ENCODE data around the gene ACTL7A. TPM values are rescaled to one million over a fixed set of nuclear protein-coding genes. Genes with fewer than 3 reads are reported as not detected.

Gene ACTL7A
- total and polyA plus RNA-seq, 9 of the 15 experiments (the other 6 are each of a cell fraction or from before 2014, with no cell fraction given), result not detected

DNA sequence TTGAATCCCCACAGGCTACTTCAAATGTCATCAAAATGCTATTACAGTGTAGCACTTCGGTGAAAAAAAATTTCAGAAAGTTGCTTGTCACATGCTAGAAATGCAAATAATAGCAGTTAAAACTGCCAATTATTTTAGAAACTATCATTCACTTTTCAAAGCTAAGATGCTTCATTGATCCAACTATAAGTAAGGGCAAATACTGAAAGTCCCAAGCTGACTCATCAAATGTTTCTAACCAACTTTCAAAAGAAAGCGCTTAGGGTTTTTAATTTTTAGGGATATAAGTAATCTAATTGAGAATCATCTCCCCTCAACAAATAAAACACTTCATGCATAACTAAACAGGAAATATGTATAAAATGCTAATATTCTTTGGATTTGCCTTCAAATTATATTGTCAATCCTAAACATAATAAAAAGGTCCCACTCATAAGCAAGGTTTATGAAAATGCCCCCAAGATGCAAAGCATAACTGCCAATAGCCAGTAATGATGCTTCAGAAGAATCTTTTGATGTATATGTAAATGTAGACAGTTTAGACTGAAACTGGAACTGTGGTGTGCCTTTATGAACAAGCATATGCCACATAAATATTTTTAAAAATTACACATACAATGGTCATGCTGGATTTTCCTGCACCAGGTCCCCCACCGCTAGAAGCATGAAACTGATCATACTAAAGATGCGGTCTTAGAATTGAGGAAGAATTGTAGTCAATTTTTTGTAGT lies 12.2 kb downstream of the ACTL7A start:
- Histone ChIP-seq H3K79me2 (ENCODE audit: control insufficient read depth, insufficient read depth, low read length) (no peaks in the 10 kb centered on the region), H3K36me3 (ENCODE audit: control insufficient read depth, insufficient read depth, low read length) (peaks cover 66% of the 10 kb centered on the region), H3K9ac (ENCODE audit: insufficient read depth in 1 of 2, low read depth in 2 of 2, low read length in 2 of 2) (no peak overlapping the region), H3K4me1 (replicated peaks in 1 of 2; ENCODE audit: control insufficient read depth in 2 of 2, insufficient read depth in 2 of 2, low read length in 2 of 2) (no peaks in the 10 kb centered on the region), H3K4me3 (no peak overlapping the region), H3K9me3 (replicated peaks; ENCODE audit: control insufficient read depth, insufficient read depth, low read depth, low read length) (no peaks in the 10 kb centered on the region), H4K20me1 (replicated peaks; ENCODE audit: control insufficient read depth, insufficient read depth, low read length) (no peaks in the 10 kb centered on the region), H3K27me3 (ENCODE audit: control insufficient read depth in 2 of 2, insufficient read depth in 2 of 2, low read length in 2 of 2) (no peaks in the 10 kb centered on the region), H3K27ac (ENCODE audit: extremely low read depth, low read depth, low read length) (no peak overlapping the region), H3K9me1 (ENCODE audit: control insufficient read depth, insufficient read depth, low read length) (no peaks in the 10 kb centered on the region), H2AFZ (ENCODE audit: low read depth, low read length) (no peak overlapping the region), H3K4me2 (ENCODE audit: insufficient read depth, low read length) (no peak overlapping the region)
- WGBS (ENCODE audit: insufficient coverage, low coverage, missing lambda C conversion rate), result 89% methylated on average over 4 of the region's 4 CpGs
- POLR2A ChIA-PET, result interaction anchor here (1.5 kb wide), 1 partner anchor 45 kb away, joined by 3 read pairs; no protein-coding TSS in a partner anchor
- CTCF ChIA-PET (ENCODE audit: low intra/inter-chr PET ratio), result no interaction called here
- in situ Hi-C loops (cut with MboI) (loop anchor here (10.0 kb wide), 1 partner anchor 441 kb away; no protein-coding TSS in a partner anchor), intact Hi-C loops (cut with micrococcal nuclease) (no loop called here)
- TF ChIP-seq ZNF316 (IDR thresholded peaks at IDR 0.05), result peak; percentile 39; the same call in 1 of the 2 replicates
- 0 out of 2 replicates have a peak, but pooled peaks have one; percentile 14 for TF ChIP-seq C11orf30 (IDR thresholded peaks at IDR 0.05; ENCODE audit: low read depth)
- TF ChIP-seq ESRRA (IDR thresholded peaks at IDR 0.05; ENCODE audit: borderline replicate concordance, low read depth), result no peak
- no peak for TF ChIP-seq SP1 (CRISPR knock-in tag; IDR thresholded peaks at IDR 0.05)
- TF ChIP-seq SETDB1 (IDR thresholded peaks at IDR 0.05; ENCODE audit: low read length), result no peak
- TF ChIP-seq, protein P1, sequence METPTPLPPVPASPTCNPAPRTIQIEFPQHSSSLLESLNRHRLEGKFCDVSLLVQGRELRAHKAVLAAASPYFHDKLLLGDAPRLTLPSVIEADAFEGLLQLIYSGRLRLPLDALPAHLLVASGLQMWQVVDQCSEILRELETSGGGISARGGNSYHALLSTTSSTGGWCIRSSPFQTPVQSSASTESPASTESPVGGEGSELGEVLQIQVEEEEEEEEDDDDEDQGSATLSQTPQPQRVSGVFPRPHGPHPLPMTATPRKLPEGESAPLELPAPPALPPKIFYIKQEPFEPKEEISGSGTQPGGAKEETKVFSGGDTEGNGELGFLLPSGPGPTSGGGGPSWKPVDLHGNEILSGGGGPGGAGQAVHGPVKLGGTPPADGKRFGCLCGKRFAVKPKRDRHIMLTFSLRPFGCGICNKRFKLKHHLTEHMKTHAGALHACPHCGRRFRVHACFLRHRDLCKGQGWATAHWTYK (CRISPR knock-in tag; IDR thresholded peaks at IDR 0.05), result no peak
- TF ChIP-seq JUNB (CRISPR knock-in tag; conservative IDR thresholded peaks at IDR 0.05), result no peak
- no TSS peak for BruUV-seq (replicated peaks)
- DNase-seq (ENCODE audit: extremely low read depth in 1 of 4, low spot score in 3 of 4) (no peak), ATAC-seq (no peak), FAIRE-seq (no peak)

Measured in K562 (cell line).